HepG2 (cell line): ENCODE data around the gene BBIP1.

Experiments used
- CTCF ChIP-seq: sonication (generic); formaldehyde crosslinking; IDR thresholded peaks from 2 replicates; pipeline ENCODE4 v1.5.0; 2020; ENCODE audit warnings: mild to moderate bottlenecking, missing genetic modification reagents, moderate library complexity
- EZH2 ChIP-seq: conservative IDR thresholded peaks from 2 replicates; pipeline ENCODE4 v1.6.1; 2012; ENCODE audit warnings: mild to moderate bottlenecking, low read depth, low read length, moderate library complexity
- HNRNPL ChIP-seq: fragments of 200-400 bp; formaldehyde crosslinking; IDR thresholded peaks from 2 replicates; pipeline ENCODE4 v1.6.1; 2017; ENCODE audit warnings: mild to moderate bottlenecking, low read depth, low read length
- KDM5B ChIP-seq: sonication (generic); formaldehyde crosslinking; IDR thresholded peaks from 2 replicates; pipeline ENCODE4 v1.4.0; 2020; ENCODE audit warnings: missing genetic modification reagents, mild to moderate bottlenecking, borderline replicate concordance
- ZNF318 ChIP-seq: sonication (generic); formaldehyde crosslinking; IDR thresholded peaks from 2 replicates; pipeline ENCODE4 v1.4.0; 2020; ENCODE audit warnings: mild to moderate bottlenecking, missing genetic modification reagents

- TF ChIP-seq CTCF (CRISPR knock-in tag) (no peak), HNRNPL (no peak), ZNF318 (CRISPR knock-in tag) (no peak), EZH2 (no peak), KDM5B (CRISPR knock-in tag) (no peak)
These were observed 13.7 kb upstream of the BBIP1 start for GRCh38 chr10:110932505-110933180.
